Left ventricle myocardium inferior (tissue), 1 donor: ENCODE data around the gene ST8SIA5. TPM values are rescaled to one million over a fixed set of nuclear protein-coding genes. Genes with fewer than 3 reads are reported as not detected.

Experiments used
- DNase-seq: peaks from one replicate; pipeline ENCODE4 v3.0.0-alpha.2; 2020
- H3K27ac ChIP-seq: fragments of 200-600 bp; replicated peaks from 2 replicates; pipeline ENCODE4 v1.8.0; 2021
- H3K27me3 ChIP-seq: fragments of 200-600 bp; 2 replicates; pipeline ENCODE4 v1.8.0; 2021; ENCODE audit warnings: low read depth
- H3K36me3 ChIP-seq: fragments of 200-600 bp; 2 replicates; pipeline ENCODE4 v1.8.0; 2021
- H3K4me1 ChIP-seq: fragments of 200-600 bp; 2 replicates; pipeline ENCODE4 v1.8.0; 2021
- H3K4me3 ChIP-seq: fragments of 200-600 bp; 2 replicates; pipeline ENCODE4 v1.8.0; 2021; ENCODE audit warnings: mild to moderate bottlenecking, moderate library complexity
- H3K9me3 ChIP-seq: fragments of 200-600 bp; replicated peaks from 2 replicates; pipeline ENCODE4 v1.8.0; 2021
- CTCF ChIP-seq: fragments of 200-600 bp; IDR thresholded peaks from 2 replicates; pipeline ENCODE4 v1.8.0; 2021; ENCODE audit warnings: antibody characterized with exemption, mild to moderate bottlenecking, borderline replicate concordance
- intact Hi-C: fragments of 100-400 bp; cut with micrococcal nuclease; formaldehyde crosslinking; loops from one replicate; pipeline ENCODE4 v1.11.0; 2022
- total RNA-seq: library from RNA; stranded (reverse); fragmentation: NEBNext Ultra II Directional; extraction: Animal tissue kit (Norgen Biotek cat#: 25700); gene quantifications from one replicate; pipeline ENCODE4 v1.2.1, GENCODE V29; 2021
- donor health status: DM: no; HTN: yes; CAD: no; lungs with severe emphysema.

The ST8SIA5 gene
- total RNA-seq, 1 donor from 2014 or later = 6.2 TPM

GRCh38 chr18:46688853-46689525, 67.9 kb downstream of the ST8SIA5 start:
- H3K27ac ChIP-seq = no peak overlapping the region
- no peaks in the 10 kb centered on the region for H3K27me3 ChIP-seq
- no peaks in the 10 kb centered on the region for H3K9me3 ChIP-seq
- DNase-seq = no peak
- no peak overlapping the region for H3K4me3 ChIP-seq
- no peaks in the 10 kb centered on the region for H3K4me1 ChIP-seq
- no peaks in the 10 kb centered on the region for H3K36me3 ChIP-seq
- TF ChIP-seq CTCF = no peak
- intact Hi-C loops = no loop called here

- no peak for DNase-seq
- intact Hi-C loops = no loop called here
- H3K4me3 ChIP-seq = no peak overlapping the region
These were observed 70.7 kb downstream of the ST8SIA5 start for GRCh38 chr18:46686186-46686585.

GRCh38 chr18:46683252-46683651, 73.6 kb downstream of the ST8SIA5 start:
- no peaks in the 10 kb centered on the region for H3K27me3 ChIP-seq
- H3K27ac ChIP-seq = no peak overlapping the region
- intact Hi-C loops = no loop called here
- TF ChIP-seq CTCF = no peak
- H3K36me3 ChIP-seq = no peaks in the 10 kb centered on the region
- H3K4me3 ChIP-seq = no peak overlapping the region
- no peaks in the 10 kb centered on the region for H3K9me3 ChIP-seq
- no peak for DNase-seq
- H3K4me1 ChIP-seq = peaks cover 9% of the 10 kb centered on the region

More at GRCh38 chr18:46686186-46686585, 70.7 kb downstream of the ST8SIA5 start:
- TF ChIP-seq CTCF = no peak
- H3K36me3 ChIP-seq = no peaks in the 10 kb centered on the region
- peaks cover under 1% of the 10 kb centered on the region for H3K4me1 ChIP-seq
- H3K9me3 ChIP-seq = no peaks in the 10 kb centered on the region
- H3K27ac ChIP-seq = no peak overlapping the region
- no peaks in the 10 kb centered on the region for H3K27me3 ChIP-seq

- peaks cover 4% of the 10 kb centered on the region for H3K27me3 ChIP-seq
- DNase-seq = no peak
- no peaks in the 10 kb centered on the region for H3K36me3 ChIP-seq
- intact Hi-C loops = no loop called here
- no peak for TF ChIP-seq CTCF
- no peaks in the 10 kb centered on the region for H3K9me3 ChIP-seq
- H3K27ac ChIP-seq = no peak overlapping the region
- no peak overlapping the region for H3K4me3 ChIP-seq
- H3K4me1 ChIP-seq = peaks cover 9% of the 10 kb centered on the region
These were observed 75.8 kb downstream of the ST8SIA5 start for GRCh38 chr18:46680784-46681695.

GRCh38 chr18:46679846-46680598, 76.8 kb downstream of the ST8SIA5 start:
- Histone ChIP-seq H3K36me3 (no peaks in the 10 kb centered on the region), H3K4me1 (peaks cover 9% of the 10 kb centered on the region), H3K9me3 (no peaks in the 10 kb centered on the region), H3K27ac (no peak overlapping the region), H3K27me3 (peaks cover 4% of the 10 kb centered on the region), H3K4me3 (no peak overlapping the region)
- TF ChIP-seq CTCF = no peak
- DNase-seq = no peak
- intact Hi-C loops = no loop called here
